ENCODE data around the gene NTN1. TPM values are rescaled to one million over a fixed set of nuclear protein-coding genes. Genes with fewer than 3 reads are reported as not detected.
"Not testable (repeated sequence)": the region's sequence is repeated elsewhere in the genome, so short reads cannot be mapped to it uniquely, and the experiment has no call there.

Gene NTN1
- polyA plus RNA-seq, 1 experiment = 0.06 TPM

DNA sequence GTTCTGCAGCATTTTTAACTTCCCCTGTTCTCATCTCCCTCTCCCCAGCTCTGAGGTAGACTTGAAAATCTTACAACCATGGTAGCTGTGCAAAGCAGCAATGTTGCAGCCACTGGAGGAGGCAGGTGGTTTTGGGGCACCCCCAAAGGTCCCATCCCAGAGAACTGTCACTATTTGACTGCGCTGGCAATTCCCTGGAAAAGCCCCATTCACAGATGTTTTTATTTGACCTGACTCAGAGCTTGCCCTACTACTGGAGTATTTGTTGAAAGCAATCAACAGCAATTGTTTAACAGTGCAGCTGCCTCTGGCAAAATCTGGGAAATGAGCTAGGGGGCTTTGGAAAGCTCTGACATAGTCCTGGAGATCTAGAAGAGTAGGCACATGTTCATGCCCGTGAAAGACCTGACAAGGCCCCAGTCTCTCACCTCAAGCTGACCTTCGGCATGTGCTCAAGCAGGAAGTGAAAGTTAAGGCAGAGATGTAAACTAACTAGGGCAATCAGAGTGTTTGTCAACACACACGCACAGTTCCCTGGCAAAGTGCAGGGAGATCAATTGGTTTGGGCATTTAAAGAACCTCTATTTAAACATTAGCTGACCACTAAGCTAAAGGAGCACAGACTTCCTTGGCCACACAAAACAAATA lies 36.1 kb upstream of the NTN1 start:
- no peaks in the 10 kb centered on the region for H3K27me3 ChIP-seq (ENCODE audit: control insufficient read depth, insufficient read depth, low read length)
- ChIA-PET POLR2A (no interaction called here), CTCF (interaction anchor here (2.0 kb wide), 1 partner anchor 13 kb away, joined by 7 read pairs; no protein-coding TSS in a partner anchor)
- TF ChIP-seq, protein P1, sequence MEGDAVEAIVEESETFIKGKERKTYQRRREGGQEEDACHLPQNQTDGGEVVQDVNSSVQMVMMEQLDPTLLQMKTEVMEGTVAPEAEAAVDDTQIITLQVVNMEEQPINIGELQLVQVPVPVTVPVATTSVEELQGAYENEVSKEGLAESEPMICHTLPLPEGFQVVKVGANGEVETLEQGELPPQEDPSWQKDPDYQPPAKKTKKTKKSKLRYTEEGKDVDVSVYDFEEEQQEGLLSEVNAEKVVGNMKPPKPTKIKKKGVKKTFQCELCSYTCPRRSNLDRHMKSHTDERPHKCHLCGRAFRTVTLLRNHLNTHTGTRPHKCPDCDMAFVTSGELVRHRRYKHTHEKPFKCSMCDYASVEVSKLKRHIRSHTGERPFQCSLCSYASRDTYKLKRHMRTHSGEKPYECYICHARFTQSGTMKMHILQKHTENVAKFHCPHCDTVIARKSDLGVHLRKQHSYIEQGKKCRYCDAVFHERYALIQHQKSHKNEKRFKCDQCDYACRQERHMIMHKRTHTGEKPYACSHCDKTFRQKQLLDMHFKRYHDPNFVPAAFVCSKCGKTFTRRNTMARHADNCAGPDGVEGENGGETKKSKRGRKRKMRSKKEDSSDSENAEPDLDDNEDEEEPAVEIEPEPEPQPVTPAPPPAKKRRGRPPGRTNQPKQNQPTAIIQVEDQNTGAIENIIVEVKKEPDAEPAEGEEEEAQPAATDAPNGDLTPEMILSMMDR (IDR thresholded peaks at IDR 0.05; ENCODE audit: insufficient read depth, low read depth, low read length) = no peak
- H3K36me3 ChIP-seq (ENCODE audit: control insufficient read depth, insufficient read depth, low read length) = no peaks in the 10 kb centered on the region
- DNase-seq (ENCODE audit: low read depth) = no peak
- H3K4me3 ChIP-seq (ENCODE audit: low read depth, low read length) = no peak overlapping the region

DNA sequence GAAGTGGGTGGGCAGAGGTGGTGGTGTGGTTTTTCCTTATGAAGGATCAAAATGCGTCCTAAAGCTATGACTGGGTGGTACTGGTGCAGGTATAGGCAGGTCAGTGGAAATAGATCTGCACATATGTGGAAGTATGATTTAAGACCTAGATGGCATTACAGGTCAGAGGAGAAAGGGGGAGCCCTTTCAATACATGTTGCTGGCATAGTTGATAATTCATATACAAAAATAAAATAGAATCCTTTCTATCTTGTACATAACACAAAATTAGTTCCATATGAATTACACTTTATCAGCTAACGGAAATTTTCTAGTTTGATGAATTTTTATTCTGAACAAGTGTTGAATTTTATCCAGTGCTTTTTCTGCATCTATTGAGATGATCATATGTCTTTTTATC lies 35.0 kb upstream of the NTN1 start:
- TF ChIP-seq, protein P1 (IDR thresholded peaks at IDR 0.05; ENCODE audit: insufficient read depth, low read depth, low read length) = no peak
- H3K27me3 ChIP-seq (ENCODE audit: control insufficient read depth, insufficient read depth, low read length) = no peaks in the 10 kb centered on the region
- no peaks in the 10 kb centered on the region for H3K36me3 ChIP-seq (ENCODE audit: control insufficient read depth, insufficient read depth, low read length)
- ChIA-PET POLR2A (no interaction called here), CTCF (no interaction called here)
- H3K4me3 ChIP-seq (ENCODE audit: low read depth, low read length) = no peak overlapping the region
- DNase-seq (ENCODE audit: low read depth) = no peak

DNA sequence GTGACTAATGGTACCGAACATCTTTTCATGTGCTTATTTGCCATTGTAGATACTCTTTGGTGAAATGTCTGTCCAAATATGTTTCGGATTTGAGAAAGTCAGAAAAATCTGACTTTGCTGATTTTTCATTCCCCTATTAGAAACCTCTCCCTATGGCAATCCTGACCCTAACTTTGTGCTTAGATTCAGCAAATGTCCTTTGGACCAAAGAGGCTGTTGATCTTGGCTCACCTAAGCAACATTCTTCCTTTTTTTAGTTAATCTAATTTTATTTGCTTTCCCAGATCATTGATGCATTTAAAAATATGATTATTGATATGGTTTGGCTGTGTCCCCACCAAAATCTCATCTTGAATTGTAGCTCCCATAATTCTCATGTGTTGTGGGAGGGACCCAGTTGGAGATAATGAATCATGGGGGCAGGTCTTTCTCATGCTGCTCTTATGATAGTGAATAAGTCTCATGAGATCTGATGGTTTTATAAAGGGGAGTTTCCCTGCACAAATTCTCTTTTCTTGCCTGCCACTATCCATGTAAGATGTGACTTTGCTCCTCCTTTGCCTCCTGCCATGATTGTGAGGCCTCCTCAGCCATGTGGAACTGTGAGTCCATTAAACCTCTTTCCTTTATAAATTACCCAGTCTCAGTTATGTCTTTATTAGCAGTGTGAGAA lies 32.9 kb upstream of the NTN1 start:
- H3K27me3 ChIP-seq (ENCODE audit: control insufficient read depth, insufficient read depth, low read length); DNase-seq (ENCODE audit: low read depth); POLR2A ChIA-PET; H3K36me3 ChIP-seq (ENCODE audit: control insufficient read depth, insufficient read depth, low read length); H3K4me3 ChIP-seq (ENCODE audit: low read depth, low read length): not testable (repeated sequence)
- CTCF ChIA-PET = interaction anchor here (0.5 to 1.3 kb wide), 2 partner anchors 9 to 131 kb away, joined by 3 to 4 read pairs; no protein-coding TSS in a partner anchor

DNA sequence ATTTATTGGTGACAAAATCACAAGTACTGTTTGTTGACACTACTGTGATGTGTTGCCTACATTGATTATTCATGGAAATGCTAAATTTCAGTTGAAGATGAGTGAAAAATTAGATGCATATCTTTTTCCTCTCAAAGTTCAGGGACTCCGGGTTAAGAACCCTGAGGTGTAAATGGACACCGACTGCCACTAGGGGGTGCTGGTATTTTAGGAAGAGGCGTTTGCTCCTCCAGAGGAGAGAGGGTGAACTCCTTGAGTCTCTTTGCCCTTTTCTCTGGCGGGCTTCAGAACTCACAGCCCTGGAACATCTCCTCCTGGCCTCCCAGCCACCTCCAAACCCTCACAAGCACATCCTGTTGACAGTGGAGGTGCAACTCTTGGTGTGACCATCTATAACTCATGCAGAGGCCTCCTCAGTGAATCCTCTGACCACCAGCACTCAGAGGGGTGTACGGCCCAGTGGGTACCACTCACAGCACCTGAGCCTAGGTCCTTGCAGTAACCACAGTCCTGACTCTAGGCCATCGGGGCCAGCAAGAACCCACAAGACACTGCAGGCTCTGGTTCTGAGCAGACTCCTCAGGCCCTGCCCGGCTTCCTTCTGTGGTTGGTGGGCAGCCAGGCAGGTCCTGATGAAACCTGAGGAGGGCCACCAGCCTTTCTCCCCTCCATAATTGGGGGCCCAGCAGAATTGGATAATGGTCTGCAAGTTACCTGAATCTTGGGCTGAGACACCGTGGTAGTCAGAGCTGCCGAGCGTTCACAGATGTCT lies 29.6 kb upstream of the NTN1 start:
- CTCF ChIA-PET = interaction anchor here (0.7 to 2.6 kb wide), 8 partner anchors 10 to 537 kb away, joined by 3 to 15 read pairs (median 4); no protein-coding TSS in a partner anchor
- POLR2A ChIA-PET = no interaction called here
- H3K36me3 ChIP-seq (ENCODE audit: control insufficient read depth, insufficient read depth, low read length) = no peaks in the 10 kb centered on the region

DNA sequence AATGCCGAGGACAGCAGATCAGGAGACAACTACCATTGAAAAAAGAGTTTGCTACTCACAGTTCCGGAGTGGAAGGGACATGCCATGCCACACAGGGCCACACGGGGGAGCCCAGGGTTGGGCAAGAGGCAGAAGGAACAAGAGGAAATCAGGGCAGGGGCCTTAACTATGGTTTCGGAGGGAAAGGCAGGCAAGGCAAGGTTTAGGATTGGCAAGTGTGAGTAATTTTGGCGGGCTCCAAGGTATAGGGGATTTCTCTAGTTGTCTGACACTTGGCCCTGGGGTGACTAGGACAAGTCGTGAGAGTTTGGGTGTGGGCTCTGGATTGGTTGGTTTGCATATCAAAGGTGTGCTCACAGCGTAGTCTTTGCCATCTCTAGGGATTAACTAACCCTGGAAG lies 27.0 kb upstream of the NTN1 start:
- CTCF ChIA-PET = interaction anchor here (0.8 to 5.2 kb wide), 12 partner anchors 11 to 555 kb away, joined by 3 to 80 read pairs (median 6); no protein-coding TSS in a partner anchor

More for the DNA sequence above, 29.6 kb upstream of the NTN1 start:
- TF ChIP-seq, protein P1 (IDR thresholded peaks at IDR 0.05; ENCODE audit: insufficient read depth, low read depth, low read length) = peak; percentile 81
- no peak for DNase-seq (ENCODE audit: low read depth)
- no peak overlapping the region for H3K4me3 ChIP-seq (ENCODE audit: low read depth, low read length)
- H3K27me3 ChIP-seq (ENCODE audit: control insufficient read depth, insufficient read depth, low read length) = no peaks in the 10 kb centered on the region; the same call in 1 of the 2 replicates

More for the DNA sequence above, 27.0 kb upstream of the NTN1 start:
- TF ChIP-seq, protein P1 (IDR thresholded peaks at IDR 0.05; ENCODE audit: insufficient read depth, low read depth, low read length) = peak; percentile 93
- POLR2A ChIA-PET = no interaction called here
- DNase-seq (ENCODE audit: low read depth) = no peak
- H3K36me3 ChIP-seq (ENCODE audit: control insufficient read depth, insufficient read depth, low read length) = no peaks in the 10 kb centered on the region
- H3K27me3 ChIP-seq (ENCODE audit: control insufficient read depth, insufficient read depth, low read length) = no peaks in the 10 kb centered on the region; the same call in 1 of the 2 replicates
- H3K4me3 ChIP-seq (ENCODE audit: low read depth, low read length) = no peak overlapping the region

Data from BJ (cell line).